Mucosa of stomach (tissue), 1 donor: ENCODE results near the gene ST6GALNAC4.

Experiments
- H3K27me3 ChIP-seq: one replicate; pipeline ENCODE4 v1.7.0; 2013; ENCODE audit warnings: mild to moderate bottlenecking, low read length; ENCODE audit not compliant: control insufficient read depth, insufficient read depth
- H3K36me3 ChIP-seq: one replicate; pipeline ENCODE4 v1.7.0; 2013; ENCODE audit warnings: low read length; ENCODE audit not compliant: control insufficient read depth, insufficient read depth
- H3K4me1 ChIP-seq: one replicate; pipeline ENCODE4 v1.7.0; 2013; ENCODE audit warnings: mild to moderate bottlenecking, low read length; ENCODE audit not compliant: control insufficient read depth, insufficient read depth
- H3K4me3 ChIP-seq: one replicate; pipeline ENCODE4 v1.7.0; 2013; ENCODE audit warnings: low read length
- H3K9ac ChIP-seq: one replicate; pipeline ENCODE4 v1.7.0; 2013; ENCODE audit warnings: mild to moderate bottlenecking, low read length, moderate library complexity
- H3K9me3 ChIP-seq: one replicate; pipeline ENCODE4 v1.7.0; 2013; ENCODE audit warnings: mild to moderate bottlenecking, low read length, moderate library complexity; ENCODE audit not compliant: control insufficient read depth
- donor health status: Pancreatic carcinoma.

ST6GALNAC4 gene

DNA sequence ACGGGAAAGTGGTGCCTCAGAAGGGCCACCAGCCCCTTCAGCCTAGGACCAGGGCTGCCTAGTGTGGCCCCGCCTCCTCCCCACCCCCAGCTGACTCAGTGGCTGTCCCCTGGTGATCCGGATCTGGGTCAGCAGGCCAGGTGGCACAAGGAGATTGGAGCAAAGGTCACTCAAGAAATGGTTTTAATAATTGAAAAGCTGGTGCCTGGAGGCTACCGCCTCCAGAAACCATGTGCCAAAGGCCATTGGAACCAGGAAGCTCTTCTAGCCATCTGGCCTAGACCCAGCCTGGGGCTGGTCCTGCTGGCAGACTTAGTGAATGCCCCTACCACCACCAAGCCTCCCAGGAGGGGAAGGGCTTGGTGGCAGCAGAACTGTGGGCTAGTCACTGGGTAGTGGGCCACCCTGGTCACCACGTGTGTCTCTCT is 1.5 kb downstream of the ST6GALNAC4 start:
- Histone ChIP-seq H3K9me3 (no peaks in the 10 kb centered on the region), H3K9ac (no peak overlapping the region), H3K4me3 (no peak overlapping the region), H3K4me1 (peaks cover 61% of the 10 kb centered on the region), H3K36me3 (no peaks in the 10 kb centered on the region), H3K27me3 (no peaks in the 10 kb centered on the region)

GRCh38 chr9:127913682-127914081 is 3.2 kb downstream of the ST6GALNAC4 start:
- Histone ChIP-seq H3K4me1 (peaks cover 51% of the 10 kb centered on the region), H3K9ac (no peak overlapping the region), H3K4me3 (no peak overlapping the region), H3K9me3 (no peaks in the 10 kb centered on the region), H3K36me3 (no peaks in the 10 kb centered on the region), H3K27me3 (no peaks in the 10 kb centered on the region)

- Histone ChIP-seq H3K27me3 (no peaks in the 10 kb centered on the region), H3K4me3 (no peak overlapping the region), H3K9ac (no peak overlapping the region), H3K9me3 (no peaks in the 10 kb centered on the region), H3K36me3 (no peaks in the 10 kb centered on the region), H3K4me1 (peaks cover 43% of the 10 kb centered on the region)
Measured at GRCh38 chr9:127912882-127913281, 4.0 kb downstream of the ST6GALNAC4 start.

GRCh38 chr9:127912296-127912695 is 4.5 kb downstream of the ST6GALNAC4 start:
- H3K9me3 ChIP-seq: no peaks in the 10 kb centered on the region
- no peak overlapping the region for H3K9ac ChIP-seq
- no peaks in the 10 kb centered on the region for H3K36me3 ChIP-seq
- no peak overlapping the region for H3K4me3 ChIP-seq
- H3K4me1 ChIP-seq: peaks cover 38% of the 10 kb centered on the region
- H3K27me3 ChIP-seq: no peaks in the 10 kb centered on the region

- Histone ChIP-seq H3K4me3 (no peak overlapping the region), H3K9ac (no peak overlapping the region), H3K9me3 (no peaks in the 10 kb centered on the region), H3K27me3 (no peaks in the 10 kb centered on the region), H3K36me3 (no peaks in the 10 kb centered on the region), H3K4me1 (peaks cover 37% of the 10 kb centered on the region)
Measured at GRCh38 chr9:127910613-127911205, 6.1 kb downstream of the ST6GALNAC4 start.

- Histone ChIP-seq H3K27me3 (no peaks in the 10 kb centered on the region), H3K36me3 (no peaks in the 10 kb centered on the region), H3K4me1 (peaks cover 37% of the 10 kb centered on the region), H3K9me3 (no peaks in the 10 kb centered on the region), H3K9ac (no peak overlapping the region), H3K4me3 (no peak overlapping the region)
Measured at GRCh38 chr9:127909839-127910273, 7.0 kb downstream of the ST6GALNAC4 start.

DNA sequence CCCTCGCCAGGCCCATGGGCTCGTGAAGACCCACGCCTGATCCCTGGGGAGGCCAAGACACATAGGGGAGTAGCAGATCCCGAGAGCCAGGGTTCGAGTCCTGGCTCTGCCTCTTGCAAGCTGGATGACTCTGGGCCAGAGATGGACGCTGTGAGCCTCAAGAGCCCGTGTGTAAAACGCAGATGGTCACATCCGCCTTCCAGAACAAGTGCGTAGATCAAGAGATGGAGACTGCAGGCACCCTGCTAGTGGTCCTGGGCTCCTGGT is 8.2 kb downstream of the ST6GALNAC4 start:
- H3K4me1 ChIP-seq: peaks cover 43% of the 10 kb centered on the region
- no peaks in the 10 kb centered on the region for H3K27me3 ChIP-seq
- no peaks in the 10 kb centered on the region for H3K9me3 ChIP-seq
- no peak overlapping the region for H3K4me3 ChIP-seq
- no peaks in the 10 kb centered on the region for H3K36me3 ChIP-seq
- H3K9ac ChIP-seq: no peak overlapping the region

- Histone ChIP-seq H3K9me3 (no peaks in the 10 kb centered on the region), H3K9ac (no peak overlapping the region), H3K36me3 (no peaks in the 10 kb centered on the region), H3K4me3 (no peak overlapping the region), H3K4me1 (peaks cover 45% of the 10 kb centered on the region), H3K27me3 (no peaks in the 10 kb centered on the region)
Measured at GRCh38 chr9:127907867-127908659, 8.8 kb downstream of the ST6GALNAC4 start.

DNA sequence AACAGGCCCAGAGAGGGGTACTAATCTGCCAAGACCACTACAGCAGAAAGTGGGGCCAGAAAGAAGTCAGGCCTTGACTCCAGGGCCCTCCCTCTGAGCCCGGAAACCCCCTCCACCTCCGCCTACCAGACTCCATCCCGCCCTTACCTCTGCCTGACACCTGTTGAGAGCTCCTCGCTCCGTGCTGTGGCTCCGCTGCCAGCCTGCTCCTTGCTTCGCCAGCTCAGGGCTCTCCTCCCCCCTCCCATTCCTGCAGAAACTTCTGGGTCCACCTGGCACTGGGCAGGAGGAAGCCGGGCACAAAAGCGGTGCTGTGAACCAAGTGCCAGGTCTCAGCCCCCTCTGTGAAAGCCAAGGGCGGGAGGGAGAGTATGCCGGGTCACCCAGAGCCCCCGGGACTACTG is 11.1 kb downstream of the ST6GALNAC4 start:
- H3K9me3 ChIP-seq: no peaks in the 10 kb centered on the region
- H3K27me3 ChIP-seq: no peaks in the 10 kb centered on the region
- peaks cover 32% of the 10 kb centered on the region for H3K4me1 ChIP-seq
- H3K36me3 ChIP-seq: no peaks in the 10 kb centered on the region
- H3K4me3 ChIP-seq: no peak overlapping the region
- no peak overlapping the region for H3K9ac ChIP-seq

GRCh38 chr9:127905004-127905728 is 11.7 kb downstream of the ST6GALNAC4 start:
- Histone ChIP-seq H3K4me3 (no peak overlapping the region), H3K36me3 (no peaks in the 10 kb centered on the region), H3K4me1 (peaks cover 32% of the 10 kb centered on the region), H3K9me3 (no peaks in the 10 kb centered on the region), H3K27me3 (no peaks in the 10 kb centered on the region), H3K9ac (peak overlapping the region; percentile 30)

GRCh38 chr9:127904561-127905003 is 12.3 kb downstream of the ST6GALNAC4 start:
- Histone ChIP-seq H3K27me3 (no peaks in the 10 kb centered on the region), H3K9me3 (no peaks in the 10 kb centered on the region), H3K9ac (peak overlapping the region; percentile 30), H3K4me3 (no peak overlapping the region), H3K4me1 (peaks cover 37% of the 10 kb centered on the region), H3K36me3 (no peaks in the 10 kb centered on the region)
